K562 (cell line): ENCODE data around the gene RAB5A. TPM values are rescaled to one million over a fixed set of nuclear protein-coding genes. Genes with fewer than 3 reads are reported as not detected.

Experiments used
- ARID2 ChIP-seq: fragments of 450-650 bp; IDR thresholded peaks from 2 replicates; pipeline ENCODE4 v1.6.1; 2017; ENCODE audit warnings: antibody characterized with exemption, mild to moderate bottlenecking
- ATF3 ChIP-seq, 2 experiments: fragments of 450-650 bp in 1 of 2; sonication (generic) in 1 of 2; formaldehyde crosslinking in 1 of 2; IDR thresholded peaks in 1 of 2; conservative IDR thresholded peaks in 1 of 2; 2 replicates each; pipeline versions ENCODE4 v1.6.1 to v1.8.1; 2016 to 2023; ENCODE audit warnings: mild to moderate bottlenecking in 2 of 2, moderate library complexity in 2 of 2, inconsistent platforms in 1 of 2, missing genetic modification reagents in 1 of 2
- CC2D1A ChIP-seq: fragments of 450-650 bp; IDR thresholded peaks from 2 replicates; pipeline ENCODE4 v1.6.1; 2017; ENCODE audit warnings: mild to moderate bottlenecking
- CEBPZ ChIP-seq: fragments of 150-350 bp; IDR thresholded peaks from 2 replicates; pipeline ENCODE4 v1.6.1; 2014; ENCODE audit warnings: low read depth, mild to moderate bottlenecking, low read length, borderline replicate concordance
- MEIS2 ChIP-seq: fragments of 450-650 bp; IDR thresholded peaks from 2 replicates; pipeline ENCODE4 v1.6.1; 2014; ENCODE audit warnings: mild to moderate bottlenecking; ENCODE audit not compliant: partially characterized antibody
- MGA ChIP-seq: fragments of 450-650 bp; IDR thresholded peaks from 2 replicates; pipeline ENCODE4 v1.6.1; 2016; ENCODE audit warnings: mild to moderate bottlenecking, moderate library complexity
- POLR2B ChIP-seq: fragments of 450-650 bp; IDR thresholded peaks from 2 replicates; pipeline ENCODE4 v1.6.1; 2018; ENCODE audit warnings: low read depth; ENCODE audit not compliant: partially characterized antibody
- TEAD1 ChIP-seq, 2 experiments: fragments of 450-650 bp in 1 of 2; sonication (generic) in 1 of 2; formaldehyde crosslinking; IDR thresholded peaks; 2 replicates each; pipeline versions ENCODE4 v1.4.0 to v1.8.0; 2020 to 2022; ENCODE audit warnings: mild to moderate bottlenecking in 2 of 2, missing genetic modification reagents in 1 of 2
- ZNF24 ChIP-seq: fragments of 450-650 bp; IDR thresholded peaks from 2 replicates; pipeline ENCODE4 v1.6.1; 2016
- ZNF444 ChIP-seq: fragments of 250-450 bp; sonication (Bioruptor Pico); IDR thresholded peaks from 2 replicates; pipeline ENCODE4 v1.4.0; 2020; ENCODE audit warnings: mild to moderate bottlenecking, moderate library complexity
- polyA plus RNA-seq, 8 experiments: library from polyadenylated mRNA; depleted of rRNA in 4 of 8; stranded (reverse) in 5 of 8; unstranded in 3 of 8; fragments of >200 nt; fragmentation: Nextera tagmentation in 2 of 8; fragmentation: Illumina TruSeq in 1 of 8; extraction: Ambion mirVana in 2 of 8; extraction: Trizol in 1 of 8; gene quantifications; 2 replicates each; pipeline versions ENCODE4 v1.2.1 to v1.2.3, GENCODE V29; 2011 to 2014; ENCODE audit warnings: inconsistent platforms in 1 of 8, missing spikeins in 1 of 8
- total RNA-seq, 7 experiments: library from RNA; depleted of rRNA in 6 of 7; stranded (reverse); fragments of >200 nt in 6 of 7; fragmentation: Illumina TruSeq in 2 of 7; extraction: Trizol in 2 of 7; gene quantifications; 2 replicates each; pipeline versions ENCODE4 v1.2.1 to v1.2.3, GENCODE V29; 2011 to 2021; ENCODE audit warnings: low replicate concordance in 1 of 7

RAB5A gene
- total and polyA plus RNA-seq, 9 of the 15 experiments (the other 6 are each of a cell fraction or from before 2014, with no cell fraction given): 28.3 to 64.2 (median 49.0) TPM

- TF ChIP-seq MGA (0 out of 2 replicates have a peak, but pooled peaks have one; percentile 8), TEAD1 (CRISPR knock-in tag; IDR thresholded peaks at IDR 0.05) (peak in 1 of 2 experiments; percentile 69; a peak in 1 of 4 replicates), CC2D1A (0 out of 2 replicates have a peak, but pooled peaks have one; percentile 36), MEIS2 (peak; percentile 78), CEBPZ (no peak), ZNF444 (CRISPR knock-in tag) (no peak), ATF3 (IDR thresholded peaks at IDR 0.05) (peak; percentile 83), ATF3 (CRISPR knock-in tag; conservative IDR thresholded peaks at IDR 0.05) (no peak), POLR2B (no peak), ARID2 (0 out of 2 replicates have a peak, but pooled peaks have one; percentile 59), ZNF24 (no peak)
Observed at GRCh38 chr3:19931767-19932188, 15.1 kb upstream of the RAB5A start (continued).
